Panc1 (cell line): ENCODE measurements around the gene PMPCA. TPM values are rescaled to one million over a fixed set of nuclear protein-coding genes. Genes with fewer than 3 reads are reported as not detected.

Experiments
- ATAC-seq: fragments of 200-7000 bp; cut with Tn5 transposase; 2 replicates; pipeline ENCODE4 v1.9.1; 2020; ENCODE audit warnings: mild to moderate bottlenecking, moderate library complexity
- BruUV-seq: library from RNA; stranded (reverse); fragments of 400-500 nt; replicated peaks from 2 replicates; lab custom pipeline; 2021; lab: Mats Ljungman, UMichigan
- CTCF ChIA-PET: fragments of 300-600 bp; sonication (Branson Sonifier 250); formaldehyde crosslinking; loops from one replicate; lab custom pipeline; 2022; ENCODE audit warnings: antibody characterized with exemption; lab: Charles Lee
- POLR2A ChIA-PET: fragments of 300-600 bp; sonication (Branson Sonifier 250); formaldehyde crosslinking; loops from one replicate; lab custom pipeline; 2022; ENCODE audit warnings: antibody characterized with exemption; lab: Charles Lee
- DNase-seq: peaks from one replicate; pipeline ENCODE4 v3.0.0-alpha.2; 2010; ENCODE audit warnings: low read depth, low spot score
- H3K27ac ChIP-seq: 2 replicates; pipeline ENCODE4 v1.5.1; 2011; ENCODE audit warnings: mild to moderate bottlenecking, low read length, inconsistent platforms
- H3K27me3 ChIP-seq: fragments of 200-500 bp; sonication (Bioruptor generic); 2 replicates; pipeline ENCODE4 v1.6.0; 2014; ENCODE audit warnings: low read length, inconsistent platforms; ENCODE audit not compliant: control insufficient read depth, insufficient read depth
- H3K36me3 ChIP-seq: fragments of 200-500 bp; sonication (Bioruptor generic); 2 replicates; pipeline ENCODE4 v1.5.1; 2014; ENCODE audit warnings: inconsistent platforms, mild to moderate bottlenecking, low read length, moderate library complexity; ENCODE audit not compliant: control insufficient read depth, insufficient read depth
- H3K4me1 ChIP-seq: 2 replicates; pipeline ENCODE4 v1.5.1; 2011; ENCODE audit warnings: inconsistent platforms, mild to moderate bottlenecking, low read length, moderate library complexity; ENCODE audit not compliant: control insufficient read depth, insufficient read depth
- H3K4me3 ChIP-seq, 2 experiments: 2 replicates each; pipeline ENCODE4 v1.5.1; 2011 to 2012; ENCODE audit warnings: low read depth in 2 of 2, low read length in 2 of 2, mild to moderate bottlenecking in 2 of 2, inconsistent platforms in 1 of 2, moderate library complexity in 1 of 2
- H3K9me3 ChIP-seq: fragments of 200-500 bp; sonication (Bioruptor generic); 2 replicates; pipeline ENCODE4 v1.5.1; 2014; ENCODE audit warnings: low read depth, mild to moderate bottlenecking, inconsistent platforms, low read length, moderate library complexity; ENCODE audit not compliant: control insufficient read depth, insufficient read depth
- CTCF ChIP-seq: fragments of 450-650 bp; IDR thresholded peaks from 2 replicates; pipeline ENCODE4 v1.5.1; 2017; ENCODE audit warnings: mild to moderate bottlenecking
- POLR2AphosphoS5 ChIP-seq: IDR thresholded peaks from 2 replicates; pipeline ENCODE4 v1.6.1; 2012; ENCODE audit warnings: mild to moderate bottlenecking, low read depth, low read length, moderate library complexity
- REST ChIP-seq, 2 experiments: IDR thresholded peaks; 2 replicates each; pipeline ENCODE4 v1.6.1; 2011 to 2012; ENCODE audit warnings: low read depth in 2 of 2, control low read depth in 1 of 2, low read length in 1 of 2, mild to moderate bottlenecking in 1 of 2, moderate library complexity in 1 of 2; ENCODE audit not compliant: insufficient read depth in 1 of 2
- SIN3A ChIP-seq: IDR thresholded peaks from 2 replicates; pipeline ENCODE4 v1.6.1; 2012; ENCODE audit warnings: low read depth, mild to moderate bottlenecking, low read length, moderate library complexity, borderline replicate concordance; ENCODE audit not compliant: insufficient read depth
- TCF7L2 ChIP-seq: IDR thresholded peaks from 2 replicates; pipeline ENCODE4 v1.6.1; 2011; ENCODE audit warnings: mild to moderate bottlenecking, low read depth, low read length, inconsistent platforms
- in situ Hi-C: cut with HindIII; loops from 2 replicates; pipeline ENCODE4 v1.10.0; 2016; ENCODE audit warnings: low sequenced_read_pairs, low pct_unique_long_range_greater_than_20kb
- intact Hi-C: fragments of 100-400 bp; cut with micrococcal nuclease; formaldehyde crosslinking; loops from one replicate; pipeline ENCODE4 v1.10.0; 2022; ENCODE audit not compliant: unreplicated experiment
- total RNA-seq: library from RNA; stranded (reverse); gene quantifications from one replicate; pipeline ENCODE4 v1.2.1, GENCODE V29; 2021; ENCODE audit not compliant: unreplicated experiment

The PMPCA gene
- total RNA-seq, 1 experiment from 2014 or later = 60.9 TPM

- CTCF ChIA-PET = interaction anchor here (0.5 kb wide), 1 partner anchor 187 kb away, joined by 3 read pairs; no protein-coding TSS in a partner anchor
- Histone ChIP-seq H3K9me3 (no peaks in the 10 kb centered on the region), H3K36me3 (no peaks in the 10 kb centered on the region; the same call in 1 of the 2 replicates), H3K27ac (no peak overlapping the region), H3K27me3 (no peaks in the 10 kb centered on the region), H3K4me1 (no peaks in the 10 kb centered on the region), H3K4me3 (no peak overlapping the region)
- ATAC-seq (no peak), DNase-seq (no peak)
- no peak for TF ChIP-seq REST (IDR thresholded peaks at IDR 0.05; ENCODE audit: insufficient read depth in 1 of 2, low read depth in 2 of 2, low read length in 1 of 2)
- no peak for TF ChIP-seq SIN3A
- no peak for TF ChIP-seq POLR2AphosphoS5
- no peak for TF ChIP-seq TCF7L2
- TF ChIP-seq CTCF = no peak
- in situ Hi-C loops = no loop called here
- intact Hi-C loops = no loop called here
- POLR2A ChIA-PET = interaction anchor here (0.5 kb wide), 1 partner anchor 180 kb away, joined by 3 read pairs; no protein-coding TSS in a partner anchor
- BruUV-seq = no TSS peak
These were observed 31.8 kb downstream of the PMPCA start for GRCh38 chr9:136442265-136442664.

GRCh38 chr9:136443087-136443486, 32.6 kb downstream of the PMPCA start:
- TF ChIP-seq TCF7L2 = no peak
- TF ChIP-seq SIN3A = no peak
- TF ChIP-seq CTCF = no peak
- no peak for TF ChIP-seq REST (IDR thresholded peaks at IDR 0.05; ENCODE audit: insufficient read depth in 1 of 2, low read depth in 2 of 2, low read length in 1 of 2)
- no peak for TF ChIP-seq POLR2AphosphoS5
- DNase-seq = no peak
- intact Hi-C loops = no loop called here
- H3K4me1 ChIP-seq = no peaks in the 10 kb centered on the region
- no peaks in the 10 kb centered on the region for H3K9me3 ChIP-seq
- H3K4me3 ChIP-seq = no peak overlapping the region
- in situ Hi-C loops = no loop called here
- H3K36me3 ChIP-seq = peaks cover 6% of the 10 kb centered on the region; the same call in 1 of the 2 replicates
- no TSS peak for BruUV-seq
- no peak overlapping the region for H3K27ac ChIP-seq
- no peak for ATAC-seq
- ChIA-PET CTCF (no interaction called here), POLR2A (interaction anchor here (0.6 kb wide), 1 partner anchor 98 kb away, joined by 3 read pairs; no protein-coding TSS in a partner anchor)
- H3K27me3 ChIP-seq = no peaks in the 10 kb centered on the region
